PC-9 (cell line): ENCODE results near the gene EML6. TPM values are rescaled to one million over a fixed set of nuclear protein-coding genes. Genes with fewer than 3 reads are reported as not detected.

Experiments
- BruUV-seq: library from RNA; stranded (reverse); fragments of 400-500 nt; replicated peaks from 2 replicates; lab custom pipeline; 2021; lab: Mats Ljungman, UMichigan
- CTCF ChIA-PET: fragments of 300-600 bp; sonication (Branson Sonifier 250); formaldehyde crosslinking; loops from one replicate; lab custom pipeline; 2022; ENCODE audit warnings: antibody characterized with exemption; lab: Charles Lee
- POLR2A ChIA-PET: fragments of 300-600 bp; sonication (Branson Sonifier 250); formaldehyde crosslinking; loops from one replicate; lab custom pipeline; 2022; ENCODE audit warnings: antibody characterized with exemption; ENCODE audit not compliant: unreplicated experiment; lab: Charles Lee
- DNase-seq, 2 experiments: peaks; one replicate each; pipeline versions ENCODE4 v3.0.0 to v3.0.0-alpha.2; 2015 to 2022; ENCODE audit warnings: mixed read lengths in 1 of 2
- H2AFZ ChIP-seq: fragments of 200-600 bp; sonication (generic); 2 replicates; pipeline ENCODE4 v1.8.1; 2017; ENCODE audit warnings: antibody characterized with exemption
- H3F3A ChIP-seq: fragments of 200-600 bp; sonication (generic); 2 replicates; pipeline ENCODE4 v1.8.1; 2017; ENCODE audit warnings: antibody characterized with exemption, mild to moderate bottlenecking, low read depth; ENCODE audit not compliant: insufficient read depth
- H3K27ac ChIP-seq: fragments of 200-600 bp; sonication (generic); 2 replicates; pipeline ENCODE4 v1.6.1; 2016; ENCODE audit warnings: mixed run types
- H3K27me3 ChIP-seq: fragments of 200-600 bp; sonication (generic); 2 replicates; pipeline ENCODE4 v1.6.1; 2016; ENCODE audit warnings: low read depth, mixed run types; ENCODE audit not compliant: insufficient read depth
- H3K36me3 ChIP-seq: fragments of 200-600 bp; sonication (generic); 2 replicates; pipeline ENCODE4 v1.6.1; 2016; ENCODE audit warnings: low read depth, mixed run types
- H3K4me1 ChIP-seq: fragments of 200-600 bp; sonication (generic); replicated peaks from 2 replicates; pipeline ENCODE4 v1.6.1; 2016; ENCODE audit warnings: mixed run types; ENCODE audit not compliant: insufficient read depth
- H3K4me2 ChIP-seq: fragments of 200-600 bp; sonication (generic); 2 replicates; pipeline ENCODE4 v1.6.1; 2017; ENCODE audit warnings: mixed run types
- H3K4me3 ChIP-seq: fragments of 200-600 bp; sonication (generic); 2 replicates; pipeline ENCODE4 v1.6.1; 2016; ENCODE audit warnings: mixed run types
- H3K79me2 ChIP-seq: fragments of 200-600 bp; sonication (generic); 2 replicates; pipeline ENCODE4 v1.6.1; 2017; ENCODE audit warnings: low read depth, mixed run types
- H3K9me2 ChIP-seq: fragments of 200-600 bp; sonication (generic); 2 replicates; pipeline ENCODE4 v1.8.1; 2017; ENCODE audit warnings: mild to moderate bottlenecking; ENCODE audit not compliant: insufficient read depth
- H3K9me3 ChIP-seq: fragments of 200-600 bp; sonication (generic); 2 replicates; pipeline ENCODE4 v1.8.1; 2016; ENCODE audit warnings: low read depth; ENCODE audit not compliant: insufficient read depth
- H4K20me1 ChIP-seq: fragments of 200-600 bp; sonication (generic); 2 replicates; pipeline ENCODE4 v1.8.1; 2017; ENCODE audit not compliant: insufficient read depth
- CTCF ChIP-seq: fragments of 200-600 bp; sonication (generic); conservative IDR thresholded peaks from 2 replicates; pipeline ENCODE4 v1.6.1; 2017; ENCODE audit warnings: mixed run types, antibody characterized with exemption, mild to moderate bottlenecking, moderate library complexity
- EZH2 ChIP-seq: fragments of 200-600 bp; sonication (generic); IDR thresholded peaks from 2 replicates; pipeline ENCODE4 v1.8.0; 2017; ENCODE audit warnings: antibody characterized with exemption, low read depth
- intact Hi-C: fragments of 100-400 bp; cut with micrococcal nuclease; formaldehyde crosslinking; loops from one replicate; pipeline ENCODE4 v1.10.0; 2022; ENCODE audit not compliant: unreplicated experiment
- total RNA-seq: library from RNA; stranded (reverse); gene quantifications from 2 replicates; pipeline ENCODE4 v1.2.3, GENCODE V29; 2021

EML6 gene
- total RNA-seq, 1 experiment from 2014 or later, result 3.7 TPM

- no peaks in the 10 kb centered on the region for H3K36me3 ChIP-seq
- TF ChIP-seq EZH2 (no peak), CTCF (no peak)
- H3K4me3 ChIP-seq, result no peak overlapping the region
- ChIA-PET POLR2A (interaction anchor here (0.5 kb wide), 1 partner anchor 832 kb away, joined by 5 read pairs; no protein-coding TSS in a partner anchor), CTCF (no interaction called here)
- no peaks in the 10 kb centered on the region for H3K79me2 ChIP-seq
- no peaks in the 10 kb centered on the region for H4K20me1 ChIP-seq
- BruUV-seq, result no TSS peak
- no peak overlapping the region for H2AFZ ChIP-seq
- H3K4me1 ChIP-seq, result peaks cover 18% of the 10 kb centered on the region
- H3K9me3 ChIP-seq, result no peaks in the 10 kb centered on the region
- no peaks in the 10 kb centered on the region for H3K9me2 ChIP-seq
- peak overlapping the region; percentile 44 for H3K27ac ChIP-seq
- DNase-seq, result peak; percentile 24 to 89
- H3K4me2 ChIP-seq, result peak overlapping the region; percentile 39
- intact Hi-C loops, result no loop called here
- H3F3A ChIP-seq, result peaks cover 24% of the 10 kb centered on the region; the same call in 1 of the 2 replicates
- H3K27me3 ChIP-seq, result no peaks in the 10 kb centered on the region
These were observed 222.1 kb downstream of the EML6 start for GRCh38 chr2:54945391-54946219.

- CTCF ChIA-PET, result no interaction called here
- H2AFZ ChIP-seq, result no peak overlapping the region
These were observed 222.9 kb downstream of the EML6 start for GRCh38 chr2:54946220-54946805.

GRCh38 chr2:54947136-54947535 is 223.7 kb downstream of the EML6 start:
- POLR2A ChIA-PET, result no interaction called here
- no peak overlapping the region for H3K27ac ChIP-seq

More at GRCh38 chr2:54946220-54946805, 222.9 kb downstream of the EML6 start:
- no peaks in the 10 kb centered on the region for H3K36me3 ChIP-seq
- BruUV-seq, result no TSS peak
- H3K9me2 ChIP-seq, result no peaks in the 10 kb centered on the region
- intact Hi-C loops, result no loop called here
- POLR2A ChIA-PET, result no interaction called here
- no peak for DNase-seq
- H3K4me3 ChIP-seq, result no peak overlapping the region
- peaks cover 24% of the 10 kb centered on the region; the same call in 1 of the 2 replicates for H3F3A ChIP-seq
- H3K9me3 ChIP-seq, result no peaks in the 10 kb centered on the region
- TF ChIP-seq EZH2 (no peak), CTCF (no peak)
- H3K27ac ChIP-seq, result peak overlapping the region; percentile 44
- H3K4me2 ChIP-seq, result peak overlapping the region; percentile 39
- no peaks in the 10 kb centered on the region for H3K79me2 ChIP-seq
- no peaks in the 10 kb centered on the region for H4K20me1 ChIP-seq
- peaks cover 18% of the 10 kb centered on the region for H3K4me1 ChIP-seq
- no peaks in the 10 kb centered on the region for H3K27me3 ChIP-seq

More at GRCh38 chr2:54947136-54947535, 223.7 kb downstream of the EML6 start:
- Histone ChIP-seq H3F3A (peaks cover 24% of the 10 kb centered on the region; the same call in 1 of the 2 replicates), H3K4me1 (peaks cover 18% of the 10 kb centered on the region), H3K79me2 (no peaks in the 10 kb centered on the region), H3K36me3 (no peaks in the 10 kb centered on the region), H4K20me1 (no peaks in the 10 kb centered on the region), H3K9me2 (no peaks in the 10 kb centered on the region), H3K27me3 (no peaks in the 10 kb centered on the region), H3K4me2 (no peak overlapping the region), H3K9me3 (no peaks in the 10 kb centered on the region), H2AFZ (no peak overlapping the region), H3K4me3 (no peak overlapping the region)
- no TSS peak for BruUV-seq
- CTCF ChIA-PET, result no interaction called here
- intact Hi-C loops, result no loop called here
- TF ChIP-seq EZH2, result no peak
- no peak for TF ChIP-seq CTCF
- no peak for DNase-seq
